LNCAP (cell line): ENCODE measurements around the gene SUCLG2.

Experiments
- CTCF ChIP-seq: fragments of 450-650 bp; IDR thresholded peaks from 2 replicates; pipeline ENCODE4 v1.5.1; 2017; ENCODE audit warnings: mild to moderate bottlenecking

Gene SUCLG2

GRCh38 chr3:67361323-67361722, 293.1 kb downstream of the SUCLG2 start:
- no peak for TF ChIP-seq CTCF

- TF ChIP-seq CTCF: peak; percentile 63
Measured at GRCh38 chr3:67357610-67358458, 296.6 kb downstream of the SUCLG2 start.

GRCh38 chr3:67349551-67350174, 304.7 kb downstream of the SUCLG2 start:
- TF ChIP-seq CTCF: no peak

- no peak for TF ChIP-seq CTCF
Measured at GRCh38 chr3:67346081-67346480, 308.3 kb downstream of the SUCLG2 start.

- TF ChIP-seq CTCF: no peak
Measured at GRCh38 chr3:67335813-67336212, 318.6 kb downstream of the SUCLG2 start.

GRCh38 chr3:67334588-67334987, 319.8 kb downstream of the SUCLG2 start:
- no peak for TF ChIP-seq CTCF

GRCh38 chr3:67329358-67329757, 325.1 kb downstream of the SUCLG2 start:
- no peak for TF ChIP-seq CTCF
